Measurements from ENCODE around the gene CPN1.

- TF ChIP-seq CTCF (conservative IDR thresholded peaks at IDR 0.05; ENCODE audit: low read length) (no peak), EZH2phosphoT487 (IDR thresholded peaks at IDR 0.05; ENCODE audit: borderline replicate concordance, low read depth, low read length) (no peak)
These were observed 67.5 kb downstream of the CPN1 start for GRCh38 chr10:100014071-100014762.

Measured in OCI-LY7 (cell line).